ENCODE measurements around the gene SMIM41. TPM values are rescaled to one million over a fixed set of nuclear protein-coding genes. Genes with fewer than 3 reads are reported as not detected.

SMIM41 gene
- total and polyA plus RNA-seq, 10 of the 15 experiments (the other 5 are each of a cell fraction or from before 2014, with no cell fraction given), result not detected

- H2AFZ ChIP-seq (ENCODE audit: control insufficient read depth, low read depth, low read length), result peak overlapping the region; percentile 34
- ChIA-PET CTCF (interaction anchor here (1.0 to 5.5 kb wide), 4 partner anchors 11 to 32 kb away, joined by 3 to 33 read pairs (median 5); no protein-coding TSS in a partner anchor), RAD21 (ENCODE audit: unreplicated experiment) (interaction anchor here (0.7 to 4.0 kb wide), 8 partner anchors 11 to 82 kb away, joined by 3 to 15 read pairs (median 4); partner anchors contain the start of genes ATG101 and NR4A1), POLR2A (interaction anchor here (0.7 to 6.0 kb wide), 2 partner anchors 14 to 34 kb away, joined by 3 to 24 read pairs; partner anchors contain the start of gene NR4A1), SMC1A (ENCODE audit: uncharacterized antibody, unreplicated experiment) (interaction anchor here (0.7 to 1.8 kb wide), 3 partner anchors 11 to 81 kb away, joined by 3 to 8 read pairs (median 6); partner anchors contain the start of gene ATG101)
- WGBS (ENCODE audit: insufficient coverage, insufficient replicate concordance, low lambda C conversion rate, missing lambda C conversion rate), result 9% methylated on average over 40 of the region's 53 CpGs
- no peaks in the 10 kb centered on the region for H4K20me1 ChIP-seq (ENCODE audit: control insufficient read depth, insufficient read depth)
- H3K79me2 ChIP-seq (ENCODE audit: control insufficient read depth, insufficient read depth, low read length), result no peaks in the 10 kb centered on the region
- H3K4me3 ChIP-seq, result peak overlapping the region; percentile 42; the same call in 1 of the 2 replicates
- H3K9me3 ChIP-seq (replicated peaks; ENCODE audit: control insufficient read depth, insufficient read depth, low read length), result no peaks in the 10 kb centered on the region
- H3K4me2 ChIP-seq (ENCODE audit: control insufficient read depth, insufficient read depth), result peak overlapping the region; percentile 72; the same call in 1 of the 2 replicates
- H3K36me3 ChIP-seq (ENCODE audit: control insufficient read depth in 2 of 2, insufficient read depth in 2 of 2, low read length in 1 of 2), result no peaks in the 10 kb centered on the region
- TSS peak; percentile 92 for BruUV-seq (replicated peaks)
- H3K27ac ChIP-seq (ENCODE audit: control insufficient read depth, insufficient read depth), result no peak overlapping the region
- in situ Hi-C loops (cut with MboI) (no loop called here), intact Hi-C loops (cut with micrococcal nuclease; ENCODE audit: unreplicated experiment) (no loop called here)
- FAIRE-seq, result no peak
- ATAC-seq, result peak; percentile 63
- H3K27me3 ChIP-seq (replicated peaks in 1 of 2; ENCODE audit: control insufficient read depth in 2 of 2, insufficient read depth in 2 of 2, low read length in 1 of 2), result no peaks in the 10 kb centered on the region; a peak in 1 of 4 replicates
- H3K4me1 ChIP-seq (ENCODE audit: control insufficient read depth, insufficient read depth, low read length), result peaks cover 17% of the 10 kb centered on the region
- no peak for DNase-seq (ENCODE audit: low read depth, low spot score)
- peak overlapping the region; percentile 13; the same call in 1 of the 2 replicates for H3K9ac ChIP-seq (ENCODE audit: control insufficient read depth, insufficient read depth, low read length)
- TF ChIP-seq TBL1XR1 (IDR thresholded peaks at IDR 0.05; ENCODE audit: low read depth, low read length), result peak; percentile 64; the same call in 1 of the 2 replicates
- no peak for TF ChIP-seq KDM1A (IDR thresholded peaks at IDR 0.05; ENCODE audit: borderline replicate concordance)
- TF ChIP-seq MAX (IDR thresholded peaks at IDR 0.05; ENCODE audit: low read depth, low read length), result peak; percentile 22; the same call in 1 of the 2 replicates
- no peak for TF ChIP-seq SIX5 (IDR thresholded peaks at IDR 0.05; ENCODE audit: low read depth, low read length, severe bottlenecking)
- TF ChIP-seq POU2F2 (IDR thresholded peaks at IDR 0.05; ENCODE audit: borderline replicate concordance, low read depth, low read length), result no peak
- TF ChIP-seq EED (IDR thresholded peaks at IDR 0.05; ENCODE audit: low read depth), result peak; percentile 44; the same call in 1 of the 2 replicates
- 0 out of 2 replicates have a peak, but pooled peaks have one; percentile 26 for TF ChIP-seq MXI1 (IDR thresholded peaks at IDR 0.05; ENCODE audit: low read depth, low read length)
- TF ChIP-seq NFYB (IDR thresholded peaks at IDR 0.05; ENCODE audit: insufficient read depth, low read depth, low read length), result no peak
- TF ChIP-seq MYC (IDR thresholded peaks at IDR 0.05; ENCODE audit: insufficient read depth, insufficient read length, insufficient replicate concordance, low read length, severe bottlenecking), result no peak
- TF ChIP-seq HDAC6 (IDR thresholded peaks at IDR 0.05; ENCODE audit: unreplicated experiment), result no peak
- no peak for TF ChIP-seq STAT1 (conservative IDR thresholded peaks at IDR 0.05)
- TF ChIP-seq NBN (IDR thresholded peaks at IDR 0.05), result peak; percentile 53; the same call in 1 of the 2 replicates
- TF ChIP-seq CREB1 (IDR thresholded peaks at IDR 0.05; ENCODE audit: low read depth), result peak; percentile 88
- no peak for TF ChIP-seq REST (IDR thresholded peaks at IDR 0.05; ENCODE audit: low read depth, low read length)
- no peak for TF ChIP-seq SREBF2 (IDR thresholded peaks at IDR 0.05; ENCODE audit: low read length)
- TF ChIP-seq, protein P1, sequence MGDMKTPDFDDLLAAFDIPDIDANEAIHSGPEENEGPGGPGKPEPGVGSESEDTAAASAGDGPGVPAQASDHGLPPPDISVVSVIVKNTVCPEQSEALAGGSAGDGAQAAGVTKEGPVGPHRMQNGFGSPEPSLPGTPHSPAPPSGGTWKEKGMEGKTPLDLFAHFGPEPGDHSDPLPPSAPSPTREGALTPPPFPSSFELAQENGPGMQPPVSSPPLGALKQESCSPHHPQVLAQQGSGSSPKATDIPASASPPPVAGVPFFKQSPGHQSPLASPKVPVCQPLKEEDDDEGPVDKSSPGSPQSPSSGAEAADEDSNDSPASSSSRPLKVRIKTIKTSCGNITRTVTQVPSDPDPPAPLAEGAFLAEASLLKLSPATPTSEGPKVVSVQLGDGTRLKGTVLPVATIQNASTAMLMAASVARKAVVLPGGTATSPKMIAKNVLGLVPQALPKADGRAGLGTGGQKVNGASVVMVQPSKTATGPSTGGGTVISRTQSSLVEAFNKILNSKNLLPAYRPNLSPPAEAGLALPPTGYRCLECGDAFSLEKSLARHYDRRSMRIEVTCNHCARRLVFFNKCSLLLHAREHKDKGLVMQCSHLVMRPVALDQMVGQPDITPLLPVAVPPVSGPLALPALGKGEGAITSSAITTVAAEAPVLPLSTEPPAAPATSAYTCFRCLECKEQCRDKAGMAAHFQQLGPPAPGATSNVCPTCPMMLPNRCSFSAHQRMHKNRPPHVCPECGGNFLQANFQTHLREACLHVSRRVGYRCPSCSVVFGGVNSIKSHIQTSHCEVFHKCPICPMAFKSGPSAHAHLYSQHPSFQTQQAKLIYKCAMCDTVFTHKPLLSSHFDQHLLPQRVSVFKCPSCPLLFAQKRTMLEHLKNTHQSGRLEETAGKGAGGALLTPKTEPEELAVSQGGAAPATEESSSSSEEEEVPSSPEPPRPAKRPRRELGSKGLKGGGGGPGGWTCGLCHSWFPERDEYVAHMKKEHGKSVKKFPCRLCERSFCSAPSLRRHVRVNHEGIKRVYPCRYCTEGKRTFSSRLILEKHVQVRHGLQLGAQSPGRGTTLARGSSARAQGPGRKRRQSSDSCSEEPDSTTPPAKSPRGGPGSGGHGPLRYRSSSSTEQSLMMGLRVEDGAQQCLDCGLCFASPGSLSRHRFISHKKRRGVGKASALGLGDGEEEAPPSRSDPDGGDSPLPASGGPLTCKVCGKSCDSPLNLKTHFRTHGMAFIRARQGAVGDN (IDR thresholded peaks at IDR 0.05), result no peak
Observed at GRCh38 chr12:52036587-52037171, 42.8 kb upstream of the SMIM41 start.
